Caco-2 (cell line): Measurements from ENCODE around the gene PCTP. TPM values are rescaled to one million over a fixed set of nuclear protein-coding genes. Genes with fewer than 3 reads are reported as not detected.

Source experiments
- BruUV-seq: library from RNA; stranded (reverse); fragments of 400-500 nt; replicated peaks from 2 replicates; lab custom pipeline; 2021; lab: Mats Ljungman, UMichigan
- CTCF ChIA-PET: fragments of 300-600 bp; sonication (Branson Sonifier 250); formaldehyde crosslinking; loops from one replicate; lab custom pipeline; 2022; ENCODE audit warnings: antibody characterized with exemption; lab: Charles Lee
- POLR2A ChIA-PET: fragments of 300-600 bp; sonication (Branson Sonifier 250); formaldehyde crosslinking; loops from one replicate; lab custom pipeline; 2022; ENCODE audit warnings: antibody characterized with exemption; lab: Charles Lee
- DNase-seq, 2 experiments: peaks; one replicate each; pipeline versions ENCODE4 v3.0.0 to v3.0.0-alpha.2; 2020 to 2022
- H3K27me3 ChIP-seq: replicated peaks from 2 replicates; pipeline ENCODE4 v1.6.0; 2011; ENCODE audit warnings: low read length; ENCODE audit not compliant: control insufficient read depth, insufficient read depth
- H3K36me3 ChIP-seq: 2 replicates; pipeline ENCODE4 v1.5.1; 2011; ENCODE audit warnings: low read length; ENCODE audit not compliant: control insufficient read depth, insufficient read depth
- H3K4me1 ChIP-seq: fragments of 250-450 bp; sonication (Bioruptor Pico); 2 replicates; pipeline ENCODE4 v1.5.1; 2020; ENCODE audit warnings: mild to moderate bottlenecking
- H3K4me3 ChIP-seq: 2 replicates; pipeline ENCODE4 v1.5.1; 2011; ENCODE audit warnings: low read depth, mild to moderate bottlenecking, control low read depth, low read length
- H3K9me3 ChIP-seq: fragments of 250-450 bp; sonication (Bioruptor Pico); 2 replicates; pipeline ENCODE4 v1.5.1; 2020; ENCODE audit warnings: mild to moderate bottlenecking, moderate library complexity
- H3K27ac Mint-ChIP-seq: one replicate; pipeline ENCODE4 v1.8.0; 2022; ENCODE audit warnings: mixed read lengths; ENCODE audit not compliant: unreplicated experiment
- H3K27me3 Mint-ChIP-seq: one replicate; pipeline ENCODE4 v1.8.0; 2022; ENCODE audit warnings: mixed read lengths; ENCODE audit not compliant: insufficient read depth, unreplicated experiment
- H3K36me3 Mint-ChIP-seq: one replicate; pipeline ENCODE4 v1.8.0; 2022; ENCODE audit warnings: mild to moderate bottlenecking, mixed read lengths; ENCODE audit not compliant: insufficient read depth, unreplicated experiment
- H3K4me1 Mint-ChIP-seq: one replicate; pipeline ENCODE4 v1.8.0; 2022; ENCODE audit warnings: low read depth, mixed read lengths; ENCODE audit not compliant: unreplicated experiment
- H3K4me3 Mint-ChIP-seq: one replicate; pipeline ENCODE4 v1.8.0; 2022; ENCODE audit warnings: mild to moderate bottlenecking, moderate library complexity, mixed read lengths; ENCODE audit not compliant: unreplicated experiment
- H3K9me3 Mint-ChIP-seq: one replicate; pipeline ENCODE4 v1.8.0; 2022; ENCODE audit warnings: mixed read lengths; ENCODE audit not compliant: unreplicated experiment
- CTCF ChIP-seq, 2 experiments: fragments of 200-600 bp in 1 of 2; IDR thresholded peaks; 1 replicate in 1 of 2; 2 replicates in 1 of 2; pipeline versions ENCODE4 v1.5.1 to v1.8.0; 2011 to 2022; ENCODE audit warnings: antibody characterized with exemption in 1 of 2, control low read depth in 1 of 2, inconsistent platforms in 1 of 2, low read depth in 1 of 2, low read length in 1 of 2, mild to moderate bottlenecking in 1 of 2, moderate library complexity in 1 of 2; ENCODE audit not compliant: insufficient read depth in 1 of 2, severe bottlenecking in 1 of 2, unreplicated experiment in 1 of 2
- intact Hi-C: fragments of 100-400 bp; cut with micrococcal nuclease; formaldehyde crosslinking; loops from one replicate; pipeline ENCODE4 v1.10.0; 2022; ENCODE audit not compliant: unreplicated experiment
- total RNA-seq: library from RNA; stranded (reverse); gene quantifications from 2 replicates; pipeline ENCODE4 v1.2.3, GENCODE V29; 2022

PCTP gene
- total RNA-seq, 1 experiment from 2014 or later, result 16.7 TPM

GRCh38 chr17:55710829-55711496, 39.9 kb upstream of the PCTP start:
- Mint-ChIP-seq H3K4me1 (no peaks in the 10 kb centered on the region), H3K27ac (no peak overlapping the region), H3K36me3 (no peaks in the 10 kb centered on the region), H3K4me3 (no peak overlapping the region), H3K27me3 (peaks cover 18% of the 10 kb centered on the region), H3K9me3 (no peaks in the 10 kb centered on the region)
- no peak for TF ChIP-seq CTCF (IDR thresholded peaks at IDR 0.05; ENCODE audit: insufficient read depth in 1 of 2, low read depth in 1 of 2, low read length in 1 of 2, severe bottlenecking in 1 of 2, unreplicated experiment in 1 of 2)
- ChIA-PET POLR2A (no interaction called here), CTCF (interaction anchor here (0.6 kb wide), 2 partner anchors 17 to 376 kb away, joined by 4 to 5 read pairs; no protein-coding TSS in a partner anchor)
- BruUV-seq, result no TSS peak
- intact Hi-C loops, result no loop called here
- no peak for DNase-seq
- no peaks in the 10 kb centered on the region for H3K4me1 ChIP-seq
- no peak overlapping the region for H3K4me3 ChIP-seq
- H3K36me3 ChIP-seq, result no peaks in the 10 kb centered on the region
- H3K27me3 ChIP-seq, result no peaks in the 10 kb centered on the region
- H3K9me3 ChIP-seq, result no peaks in the 10 kb centered on the region

- POLR2A ChIA-PET, result no interaction called here
- CTCF ChIA-PET, result interaction anchor here (0.6 to 1.6 kb wide), 8 partner anchors 11 to 191 kb away, joined by 3 to 6 read pairs (median 3); partner anchors contain the start of gene PCTP
- H3K27me3 ChIP-seq, result no peaks in the 10 kb centered on the region; the same call in 1 of the 2 replicates
- BruUV-seq, result no TSS peak
- no peak overlapping the region for H3K4me3 Mint-ChIP-seq
- no peak overlapping the region for H3K4me3 ChIP-seq
- H3K36me3 Mint-ChIP-seq, result no peaks in the 10 kb centered on the region
- H3K4me1 ChIP-seq, result no peaks in the 10 kb centered on the region
- H3K9me3 ChIP-seq, result no peaks in the 10 kb centered on the region
- DNase-seq, result no peak
- intact Hi-C loops, result loop anchor here (5.0 kb wide), 1 partner anchor 65 kb away; no protein-coding TSS in a partner anchor
- H3K27ac Mint-ChIP-seq, result no peak overlapping the region
- H3K36me3 ChIP-seq, result no peaks in the 10 kb centered on the region
- peaks cover 19% of the 10 kb centered on the region for H3K27me3 Mint-ChIP-seq
- TF ChIP-seq CTCF (IDR thresholded peaks at IDR 0.05; ENCODE audit: insufficient read depth in 1 of 2, low read depth in 1 of 2, low read length in 1 of 2, severe bottlenecking in 1 of 2, unreplicated experiment in 1 of 2), result no peak
- H3K9me3 Mint-ChIP-seq, result no peaks in the 10 kb centered on the region
- no peaks in the 10 kb centered on the region for H3K4me1 Mint-ChIP-seq
These were observed 33.4 kb upstream of the PCTP start for GRCh38 chr17:55717432-55717831.

- peaks cover 20% of the 10 kb centered on the region for H3K27me3 Mint-ChIP-seq
- H3K4me3 Mint-ChIP-seq, result no peak overlapping the region
- ChIA-PET CTCF (interaction anchor here (0.6 to 1.6 kb wide), 10 partner anchors 8 to 192 kb away, joined by 3 to 6 read pairs (median 3); partner anchors contain the start of gene PCTP), POLR2A (no interaction called here)
- no peaks in the 10 kb centered on the region for H3K36me3 Mint-ChIP-seq
- peak; percentile 79 to 90 for TF ChIP-seq CTCF (IDR thresholded peaks at IDR 0.05; ENCODE audit: insufficient read depth in 1 of 2, low read depth in 1 of 2, low read length in 1 of 2, severe bottlenecking in 1 of 2, unreplicated experiment in 1 of 2)
- H3K27ac Mint-ChIP-seq, result no peak overlapping the region
- Histone ChIP-seq H3K4me1 (no peaks in the 10 kb centered on the region), H3K4me3 (no peak overlapping the region), H3K27me3 (no peaks in the 10 kb centered on the region; the same call in 1 of the 2 replicates), H3K9me3 (no peaks in the 10 kb centered on the region), H3K36me3 (no peaks in the 10 kb centered on the region)
- H3K4me1 Mint-ChIP-seq, result no peaks in the 10 kb centered on the region
- peak; percentile 69 to 79 for DNase-seq
- no TSS peak for BruUV-seq
- intact Hi-C loops, result loop anchor here (1.0 to 5.0 kb wide), 3 partner anchors 52 to 192 kb away; no protein-coding TSS in a partner anchor
- no peaks in the 10 kb centered on the region for H3K9me3 Mint-ChIP-seq
These were observed 32.7 kb upstream of the PCTP start for GRCh38 chr17:55717898-55718735.
